ENCODE results near the gene ZFAND3.
"Not testable (repeated sequence)": the region's sequence is repeated elsewhere in the genome, so short reads cannot be mapped to it uniquely, and the experiment has no call there.

ZFAND3 gene

DNA sequence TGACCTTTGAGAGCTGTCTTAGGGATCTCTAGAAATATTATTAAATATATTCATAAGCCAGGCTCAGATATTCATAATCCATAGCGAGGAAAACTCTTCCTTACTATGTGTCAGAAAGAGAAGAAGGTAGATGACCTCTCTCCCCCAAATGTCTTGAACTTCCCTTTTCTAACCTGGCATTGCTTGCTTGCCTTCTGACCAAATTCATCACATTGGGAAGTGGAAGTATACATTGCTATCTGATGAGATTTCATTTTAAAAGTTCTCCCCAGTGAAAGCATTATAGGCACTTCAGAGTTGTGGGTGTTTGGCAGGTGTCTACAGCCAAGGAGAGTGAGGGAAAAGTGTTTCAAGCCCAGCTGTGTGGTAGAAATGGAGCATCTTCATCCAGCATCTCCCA lies 197.3 kb downstream of the ZFAND3 start:
- DNase-seq = no peak

DNA sequence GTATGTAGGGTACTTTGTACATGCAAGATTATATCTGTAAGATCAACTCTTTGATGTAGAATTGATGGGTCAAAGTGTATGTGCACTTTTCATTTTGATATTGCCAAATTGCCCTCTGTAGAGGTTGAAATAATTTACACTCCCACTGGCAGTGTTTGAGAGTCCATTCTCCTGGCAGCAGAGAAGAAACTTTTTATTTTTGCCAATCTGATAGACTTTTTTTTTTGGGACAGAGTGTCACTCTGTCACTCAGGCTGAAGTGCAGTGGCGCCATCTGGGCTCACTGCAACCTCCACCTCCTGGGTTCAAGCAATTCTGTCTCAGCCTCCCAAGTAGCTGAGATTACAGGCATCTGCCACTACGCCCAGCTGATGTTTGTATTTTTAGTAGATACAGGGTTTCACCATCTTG lies 199.2 kb downstream of the ZFAND3 start:
- DNase-seq = no peak

DNA sequence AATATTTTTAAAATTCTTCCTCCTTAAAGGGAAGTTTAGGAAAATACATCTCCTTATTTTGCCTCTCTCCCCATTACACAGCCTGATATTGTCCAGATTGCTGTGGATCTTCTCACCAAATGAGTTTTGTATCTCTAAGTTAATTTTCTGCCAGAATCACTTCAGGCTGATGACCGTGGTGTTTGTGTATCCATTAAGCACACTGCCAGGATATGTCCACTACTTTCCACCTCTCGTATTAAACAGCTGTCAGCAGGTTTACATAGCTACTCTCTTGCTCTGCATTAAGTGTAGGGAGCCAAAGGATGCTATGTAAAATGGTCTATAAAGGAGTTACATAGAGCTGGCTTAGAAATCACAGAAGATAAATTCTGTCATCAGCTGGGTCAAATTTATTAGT lies 201.1 kb downstream of the ZFAND3 start:
- no peak for DNase-seq

DNA sequence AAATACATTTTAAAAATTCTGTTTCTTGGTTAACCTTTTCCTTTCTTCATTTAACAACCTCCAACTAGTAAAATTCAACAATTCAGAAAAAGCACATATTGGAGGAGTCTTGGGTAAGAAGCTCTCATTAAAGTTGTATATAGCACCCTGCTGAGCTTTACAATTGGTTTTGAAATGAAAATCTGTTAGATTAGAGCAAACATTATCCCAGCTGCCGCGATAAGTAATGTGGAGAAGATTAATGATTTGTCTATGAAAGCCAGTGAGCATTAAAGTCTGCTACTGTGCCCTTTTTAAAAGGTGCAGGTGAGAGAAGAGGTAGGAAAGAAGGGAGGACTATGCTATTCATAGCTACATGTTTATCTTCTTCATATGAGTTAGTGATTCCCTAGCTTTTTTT lies 201.5 kb downstream of the ZFAND3 start:
- no peak for DNase-seq

DNA sequence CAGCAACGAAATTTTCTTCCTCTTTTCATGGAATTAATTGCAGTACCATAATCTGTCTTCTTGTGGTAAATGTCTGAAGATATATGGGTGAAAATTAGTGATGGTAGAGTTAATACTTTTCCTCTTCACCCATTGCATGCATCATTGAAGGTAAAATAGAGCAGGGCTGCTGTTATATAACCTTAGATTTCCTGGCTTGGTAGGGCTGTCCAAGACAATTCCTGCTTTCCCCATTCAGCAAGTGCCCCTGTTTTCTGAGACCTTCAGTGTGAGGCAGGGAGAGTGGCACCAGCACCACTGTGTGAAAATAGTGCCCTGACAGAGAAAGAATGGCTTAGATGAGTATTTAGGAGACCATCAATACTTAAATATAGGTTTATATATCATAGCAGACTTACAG lies 202.0 kb downstream of the ZFAND3 start:
- no peak for DNase-seq

DNA sequence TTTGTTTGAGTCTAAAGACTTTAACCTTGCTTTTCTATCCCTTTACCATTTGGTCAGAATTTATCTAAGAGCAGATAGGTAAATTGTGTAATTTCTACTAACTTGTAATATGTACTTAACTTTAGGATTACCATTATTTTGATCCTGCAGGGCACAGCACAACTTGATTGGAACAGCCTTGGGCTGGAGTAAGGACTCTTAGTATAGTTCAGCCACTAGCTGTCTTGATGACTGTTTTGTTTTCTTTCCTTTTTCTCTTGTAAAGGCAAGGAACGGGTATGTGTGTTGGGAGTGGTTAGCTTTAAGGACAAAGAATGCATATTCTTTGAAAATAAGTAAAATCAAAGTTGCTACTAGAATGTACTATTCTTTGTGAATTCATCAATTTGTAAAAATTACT lies 203.2 kb downstream of the ZFAND3 start:
- no peak for DNase-seq

DNA sequence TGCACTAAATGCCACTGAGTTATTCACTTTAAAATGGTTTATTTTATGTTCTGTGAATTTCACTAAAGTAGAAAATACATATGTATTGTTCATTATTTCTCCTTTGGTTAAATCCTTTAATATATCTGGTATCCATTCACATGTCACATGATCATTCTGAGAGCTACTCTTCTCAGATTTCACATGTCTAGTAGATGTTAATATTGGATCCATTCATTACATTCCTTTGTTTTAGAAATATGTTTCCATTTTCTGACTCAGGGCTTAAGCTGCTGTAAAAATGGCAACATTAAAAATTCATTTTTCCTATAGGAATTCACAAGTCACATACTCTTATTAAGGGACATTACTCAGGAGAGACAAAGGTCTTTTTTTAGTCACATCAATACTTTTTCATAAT lies 205.4 kb downstream of the ZFAND3 start:
- DNase-seq = no peak

DNA sequence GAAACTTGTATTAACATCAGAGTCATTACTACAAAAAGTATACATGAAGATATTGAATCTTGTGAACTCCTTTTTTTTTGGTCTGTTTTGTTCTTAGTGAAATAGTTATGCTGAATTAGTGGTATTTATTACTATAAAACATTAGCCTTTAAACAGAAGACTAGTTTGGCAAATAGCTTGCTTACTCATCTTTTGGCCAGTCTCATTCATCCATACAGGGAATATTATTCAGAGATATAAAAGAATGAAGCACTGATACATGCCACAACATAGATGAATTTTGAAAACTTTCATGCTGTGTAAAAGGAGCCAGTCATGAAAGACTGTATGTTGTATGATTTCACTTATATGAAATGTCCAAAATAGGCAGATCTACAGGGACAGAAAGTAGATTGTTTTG lies 205.9 kb downstream of the ZFAND3 start:
- no peak for DNase-seq

DNA sequence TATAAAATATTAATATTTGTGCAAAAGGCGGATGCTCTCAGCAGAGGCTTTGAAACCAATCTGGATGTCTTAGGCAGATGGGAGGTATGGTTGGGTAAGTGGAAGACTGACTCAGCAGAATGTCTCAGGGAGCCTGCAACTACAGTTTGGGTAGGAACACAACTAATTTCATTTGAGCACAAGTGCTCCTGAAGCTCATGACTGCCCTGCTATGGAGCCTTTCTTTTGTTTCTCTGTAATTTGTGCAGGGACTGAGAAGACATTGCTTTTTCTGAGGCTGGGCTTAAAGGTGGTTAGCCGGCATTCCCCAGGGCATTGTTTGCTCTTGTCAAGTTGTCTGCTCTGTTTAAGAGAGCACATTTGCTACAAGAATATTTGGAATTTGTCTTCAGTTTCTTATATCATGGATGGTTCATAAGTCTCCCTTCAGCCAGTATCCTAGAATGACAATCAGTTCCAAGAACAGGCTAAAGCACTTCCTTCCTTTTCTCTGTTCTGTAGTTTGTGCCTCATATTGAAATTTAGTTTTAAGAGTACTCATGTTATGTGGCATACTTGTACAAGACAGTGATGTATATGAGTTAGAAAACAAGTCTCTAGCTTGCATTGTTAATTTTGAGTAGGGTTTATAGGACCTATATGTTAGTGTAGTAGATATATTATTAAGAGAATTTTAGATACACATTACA lies 208.3 kb downstream of the ZFAND3 start:
- no peak for DNase-seq

DNA sequence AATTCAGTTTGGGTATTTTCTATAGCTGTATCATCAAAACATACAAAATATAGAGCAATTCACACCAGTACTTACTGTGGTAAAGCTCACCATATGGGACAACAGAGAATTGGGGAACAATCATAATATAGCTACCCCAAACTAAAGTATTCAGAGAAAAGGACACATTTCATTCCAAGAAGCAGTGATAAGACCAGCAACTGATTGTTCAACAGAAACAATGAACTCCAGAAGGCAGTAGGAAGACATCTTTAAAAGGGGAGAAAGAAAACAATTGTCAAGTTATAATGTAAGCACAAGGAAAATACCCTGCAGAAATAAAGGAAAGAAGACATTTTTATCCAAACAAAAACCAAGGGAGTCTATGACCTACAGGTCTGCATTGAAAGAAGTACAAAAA lies 210.9 kb downstream of the ZFAND3 start:
- no peak for DNase-seq

DNA sequence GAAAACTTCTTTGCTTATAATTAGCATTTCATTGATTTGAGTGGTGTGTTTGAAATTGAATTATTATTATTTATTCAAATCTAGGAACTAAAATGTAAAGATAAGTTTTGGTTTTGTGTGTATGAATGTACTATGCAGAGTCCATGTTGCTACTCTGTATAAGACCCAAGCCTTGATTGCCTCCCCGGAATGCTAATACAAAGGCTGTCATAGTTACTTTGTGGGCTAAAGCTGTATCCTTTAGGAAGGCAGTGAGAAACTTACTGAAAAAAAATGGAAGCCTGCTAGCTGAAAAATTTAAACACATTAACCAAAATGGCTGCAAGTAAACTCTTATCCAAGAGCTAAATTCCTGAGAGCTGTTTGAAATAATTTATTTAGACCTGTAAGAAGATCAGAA lies 213.3 kb downstream of the ZFAND3 start:
- DNase-seq = no peak

DNA sequence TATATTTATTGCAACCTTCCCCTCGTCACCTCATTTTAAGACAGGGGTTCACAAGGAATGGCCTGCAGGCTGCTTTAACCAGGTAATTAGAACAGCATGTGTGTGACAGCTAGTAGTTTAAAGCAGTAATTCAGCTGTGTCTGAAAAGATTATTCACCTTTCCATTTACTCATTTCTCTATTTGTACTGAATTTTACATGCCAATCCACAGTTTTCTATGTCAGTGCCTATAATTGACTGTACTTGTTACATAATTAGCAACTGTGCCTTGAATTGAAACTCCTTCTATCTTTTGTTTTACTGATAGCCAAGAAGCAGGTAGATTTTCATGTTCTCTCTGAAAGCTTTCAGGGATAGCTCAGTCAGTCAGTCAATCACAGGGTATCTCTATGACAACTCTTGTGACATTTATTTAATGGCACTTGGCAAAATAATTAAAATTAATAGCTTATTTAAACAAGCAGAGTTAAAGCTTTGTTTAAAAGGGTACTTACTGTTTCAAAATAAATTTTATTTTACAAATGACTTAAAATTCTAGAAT lies 214.0 kb downstream of the ZFAND3 start:
- no peak for DNase-seq

DNA sequence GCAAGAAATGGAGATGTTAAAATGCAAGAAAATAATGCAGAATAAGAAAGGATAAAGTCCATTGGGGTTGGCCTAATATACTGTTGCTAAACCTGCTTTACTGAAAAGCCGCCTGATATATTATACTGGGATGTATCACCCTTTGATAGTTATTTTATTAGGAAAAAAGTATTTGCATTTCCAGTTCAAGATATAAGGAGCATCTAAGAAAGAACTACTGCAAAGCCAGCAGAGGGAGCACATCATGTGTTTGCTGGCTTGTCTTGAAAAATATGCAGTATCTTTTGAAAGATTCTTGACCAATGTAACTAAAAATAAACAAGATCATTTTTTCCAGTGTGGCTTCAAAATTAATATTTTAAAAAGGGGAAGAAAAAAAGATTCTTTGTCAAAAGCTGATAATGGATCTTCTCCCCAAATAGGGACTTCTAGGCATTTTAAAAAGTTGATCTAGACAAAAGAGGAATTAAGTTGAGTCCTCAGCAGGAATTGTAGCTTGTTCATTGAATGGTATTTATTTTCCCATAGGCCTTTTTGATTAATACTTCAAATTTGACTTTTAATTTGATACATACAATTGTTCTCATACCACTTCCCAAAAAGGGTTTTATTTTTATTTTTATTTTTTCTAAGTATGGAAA lies 214.9 kb downstream of the ZFAND3 start:
- no peak for DNase-seq

DNA sequence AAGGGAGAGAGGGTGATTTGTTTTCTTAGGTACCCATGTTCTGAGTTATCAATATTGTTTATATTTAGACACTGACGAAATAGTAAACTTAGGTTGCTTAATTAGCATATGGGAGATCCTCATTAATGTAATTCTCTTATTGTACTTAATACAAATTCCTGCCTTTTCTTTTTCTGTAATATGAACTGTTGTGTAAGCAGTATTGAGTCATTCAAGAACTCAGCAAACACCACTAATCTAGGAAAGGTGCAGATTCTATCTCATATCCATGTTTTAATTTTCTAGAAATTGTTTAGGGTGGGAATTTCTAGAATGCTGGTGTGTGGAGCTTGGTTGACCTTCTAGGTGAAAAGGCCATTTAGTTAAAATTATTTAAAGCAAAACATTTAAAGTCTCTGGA lies 216.0 kb downstream of the ZFAND3 start:
- no peak for DNase-seq

DNA sequence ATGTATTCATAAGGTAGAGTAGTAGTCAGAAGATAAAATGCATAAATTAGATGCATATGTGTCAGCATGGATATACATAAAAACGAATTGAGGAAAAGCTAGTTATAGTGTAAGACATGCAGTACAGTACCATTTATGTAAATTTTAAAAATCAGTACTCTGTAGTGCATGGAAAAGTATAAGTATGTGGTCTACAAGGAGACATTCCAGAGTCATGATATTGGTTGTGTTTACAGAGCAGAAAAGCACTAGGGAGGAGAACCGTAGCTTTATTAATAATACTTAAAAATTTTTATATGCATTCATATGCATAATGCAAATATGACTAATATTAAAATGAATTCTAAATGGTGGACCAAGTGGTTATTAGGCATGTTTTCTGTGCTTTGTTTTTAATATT lies 220.0 kb downstream of the ZFAND3 start:
- DNase-seq = no peak

DNA sequence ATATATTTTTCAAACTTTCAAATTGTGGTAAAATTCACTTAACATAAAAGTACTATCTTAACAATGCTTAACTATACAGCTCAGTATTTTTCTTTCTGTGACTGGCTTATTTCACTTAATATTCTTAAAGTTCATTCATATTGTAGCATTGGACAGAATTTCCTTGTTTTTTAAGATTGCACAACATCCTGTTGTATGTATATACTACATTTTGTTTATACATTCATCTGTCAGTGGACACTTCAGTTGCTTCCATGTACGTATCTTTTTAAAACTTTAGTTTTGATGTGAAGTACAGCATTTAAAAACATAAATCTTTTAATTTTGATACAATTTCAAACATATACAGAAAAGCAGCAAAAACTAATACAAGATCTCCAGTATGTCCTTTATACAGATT lies 220.7 kb downstream of the ZFAND3 start:
- DNase-seq = no peak

DNA sequence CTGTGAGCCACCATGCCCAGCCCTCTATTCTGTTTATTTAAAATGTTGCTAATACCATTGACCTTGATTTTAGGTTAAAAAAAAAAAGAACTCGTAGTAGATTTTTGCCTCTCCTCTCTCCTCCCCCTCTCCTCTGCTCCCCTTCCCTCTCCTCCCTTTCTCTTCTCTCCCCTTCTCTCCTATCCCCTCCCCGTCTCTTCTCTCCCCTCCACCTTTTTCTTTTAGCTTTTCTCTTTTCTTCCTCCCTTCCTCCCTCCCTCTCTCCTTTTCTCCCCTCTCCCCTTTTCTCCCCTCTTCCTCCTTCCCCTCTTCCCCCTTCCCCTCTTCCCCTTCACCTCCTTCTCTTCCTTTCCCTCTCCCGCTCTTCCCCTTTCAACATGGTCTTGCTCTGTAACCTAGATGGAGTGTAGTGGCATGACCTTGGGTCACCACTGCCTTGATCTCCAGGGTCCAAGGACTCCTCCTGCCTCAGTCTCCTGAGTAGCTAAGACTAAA lies 223.8 kb downstream of the ZFAND3 start:
- no peak for DNase-seq

DNA sequence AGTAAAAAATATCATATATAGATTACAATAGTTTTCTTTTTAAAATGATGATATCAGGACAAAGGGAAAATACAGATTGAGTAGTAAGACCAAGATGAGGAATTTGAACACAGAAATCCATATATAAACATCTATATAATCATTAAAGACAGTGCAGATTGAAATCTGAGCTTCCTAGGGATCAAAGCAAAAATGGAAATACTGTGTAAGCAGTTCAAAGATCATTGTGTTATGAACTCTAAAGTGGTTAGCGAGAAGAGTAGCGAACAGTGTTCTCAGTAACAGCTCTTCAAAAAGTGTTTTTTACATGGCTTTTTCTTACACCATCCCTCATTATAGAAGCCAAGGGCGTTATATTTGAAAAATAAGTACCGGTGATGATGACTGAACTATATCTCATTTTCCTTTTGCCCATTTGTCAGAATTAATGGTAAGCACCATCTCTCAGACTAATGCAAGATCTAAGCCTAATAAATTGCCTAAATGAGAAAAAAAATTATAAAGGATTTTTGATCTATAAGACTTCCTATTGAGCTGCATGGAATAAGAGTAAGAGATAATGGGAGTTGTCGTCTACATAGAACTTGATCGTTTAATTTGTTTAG lies 226.3 kb downstream of the ZFAND3 start:
- DNase-seq = no peak

DNA sequence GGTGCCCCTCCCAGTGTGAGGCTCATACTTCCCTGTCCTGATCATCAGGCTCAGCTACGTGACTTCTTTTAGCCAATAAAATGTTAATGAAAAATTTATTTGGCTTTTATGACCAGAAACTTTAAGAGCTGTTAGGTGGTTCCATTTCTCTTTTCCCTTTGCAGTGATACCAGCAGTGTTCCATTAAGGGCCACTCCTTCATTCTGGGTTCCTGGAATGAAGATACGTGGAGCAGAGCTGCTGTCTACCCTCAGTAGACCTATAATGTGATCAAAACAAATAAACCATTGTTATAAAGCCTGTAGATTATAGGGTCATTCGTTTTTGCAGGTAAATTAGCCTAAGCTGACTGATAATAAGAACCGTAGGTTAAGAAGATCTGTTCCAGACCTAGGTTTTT lies 228.0 kb downstream of the ZFAND3 start:
- no peak for DNase-seq

DNA sequence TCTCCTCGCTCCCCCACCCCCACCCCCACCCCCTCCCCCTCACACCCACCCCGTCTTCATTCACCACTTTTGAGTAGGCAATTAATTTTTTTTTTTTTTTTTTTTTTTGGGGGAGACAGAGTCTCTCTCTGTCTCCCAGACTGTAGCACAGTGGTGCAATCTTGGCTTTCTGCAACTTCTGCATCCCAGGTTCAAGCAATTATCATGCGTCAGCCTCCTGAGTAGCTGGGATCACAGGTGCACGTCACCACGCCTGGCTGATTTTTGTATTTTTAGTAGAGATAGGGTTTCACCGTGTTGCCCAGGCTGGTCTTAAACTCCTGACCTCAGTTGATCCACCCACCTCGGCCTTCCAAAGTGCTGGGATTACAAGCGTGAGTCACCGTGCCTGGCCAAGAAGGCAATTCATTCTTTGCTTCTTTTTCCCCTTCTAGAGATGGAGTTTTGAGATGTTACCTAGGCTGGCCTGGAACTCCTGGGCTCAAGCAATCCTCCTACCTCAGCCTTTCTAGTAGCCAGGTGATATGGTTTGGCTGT lies 230.4 kb downstream of the ZFAND3 start:
- not testable (repeated sequence) for DNase-seq

DNA sequence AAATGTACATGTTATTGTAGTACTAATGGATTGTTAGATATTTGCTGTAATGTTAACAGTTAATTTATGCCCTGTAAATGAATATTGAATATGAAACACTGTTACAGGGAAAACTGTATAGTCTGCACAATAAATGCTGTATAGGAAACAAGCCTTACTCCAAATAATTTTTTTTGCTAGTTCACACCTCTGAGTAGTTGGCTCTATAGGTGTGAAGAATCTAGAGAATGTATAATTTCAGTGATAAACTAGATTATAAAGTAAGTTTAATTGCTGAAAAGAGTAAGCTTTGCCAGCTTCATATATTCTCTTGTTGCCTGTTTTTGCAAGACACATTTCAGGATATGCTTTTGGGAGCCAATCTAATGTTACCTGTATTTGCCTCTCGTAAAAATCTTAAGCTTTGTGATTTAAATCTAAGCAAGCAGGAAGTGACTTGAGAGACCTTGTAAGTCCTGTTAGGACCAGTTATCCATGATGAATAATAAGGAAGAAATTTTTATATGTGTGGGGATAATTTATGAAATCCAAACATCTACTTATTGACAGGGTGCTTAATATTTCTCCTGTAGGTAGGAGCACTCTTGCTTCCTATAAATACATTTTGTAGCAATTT lies 232.4 kb downstream of the ZFAND3 start:
- no peak for DNase-seq

DNA sequence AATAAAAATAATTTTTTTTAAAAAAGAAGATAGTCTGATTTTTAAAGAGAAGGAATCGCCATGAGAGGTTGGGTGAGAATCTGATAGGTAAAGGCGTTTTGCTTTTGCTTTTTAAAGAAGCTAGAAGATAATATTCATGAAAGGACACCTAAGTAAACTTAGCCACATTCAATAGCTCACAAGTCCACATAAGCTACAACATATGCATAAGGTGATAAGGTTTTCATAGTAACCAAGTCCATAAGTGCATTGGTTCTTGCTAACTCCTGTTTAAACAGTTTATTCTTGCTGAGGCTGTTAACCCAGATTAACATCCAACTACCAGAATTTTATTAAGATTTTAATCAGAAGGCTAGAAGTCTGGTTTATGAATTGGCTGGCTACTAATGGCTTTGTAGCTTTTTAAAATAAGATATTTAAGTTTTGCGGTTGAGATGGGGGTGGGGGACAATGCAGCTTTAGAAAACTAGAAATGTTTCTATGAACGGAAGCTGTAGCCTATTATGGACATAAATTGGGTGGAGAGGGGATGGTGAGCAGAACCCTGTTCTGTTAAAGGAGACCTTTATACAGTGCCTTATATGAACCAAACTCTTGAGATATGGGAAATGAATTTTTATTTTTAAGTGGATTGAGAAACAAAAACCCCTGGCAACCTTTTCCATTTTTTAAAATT lies 235.1 kb downstream of the ZFAND3 start:
- DNase-seq = no peak

DNA sequence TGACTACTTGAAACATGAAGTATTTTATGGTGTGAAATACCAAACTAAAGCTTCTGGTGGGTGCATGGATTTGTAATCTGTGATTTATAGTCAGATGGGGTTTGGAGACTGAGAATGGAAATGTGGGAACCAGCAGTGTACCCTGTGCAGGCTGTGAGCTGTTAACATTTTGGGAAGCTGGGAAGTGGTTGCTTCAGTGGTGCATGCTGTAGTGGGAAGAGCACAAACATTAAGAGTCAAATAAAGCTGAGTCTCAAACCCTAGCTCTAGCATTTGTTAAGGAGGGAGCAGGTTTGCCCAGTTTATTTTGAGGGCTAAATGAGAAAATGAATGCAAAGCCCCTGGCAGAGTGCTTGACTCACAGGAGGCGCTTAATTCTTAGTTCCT lies 235.7 kb downstream of the ZFAND3 start:
- no peak for DNase-seq

All from stimulated activated naive CD4-positive, alpha-beta T cell treated with Interleukin-2 at 50 U/mL for 16 hours (primary cell).